ENCODE results near the gene EIF4G3.
"Not testable (repeated sequence)": the region's sequence is repeated elsewhere in the genome, so short reads cannot be mapped to it uniquely, and the experiment has no call there.

Gene EIF4G3

DNA sequence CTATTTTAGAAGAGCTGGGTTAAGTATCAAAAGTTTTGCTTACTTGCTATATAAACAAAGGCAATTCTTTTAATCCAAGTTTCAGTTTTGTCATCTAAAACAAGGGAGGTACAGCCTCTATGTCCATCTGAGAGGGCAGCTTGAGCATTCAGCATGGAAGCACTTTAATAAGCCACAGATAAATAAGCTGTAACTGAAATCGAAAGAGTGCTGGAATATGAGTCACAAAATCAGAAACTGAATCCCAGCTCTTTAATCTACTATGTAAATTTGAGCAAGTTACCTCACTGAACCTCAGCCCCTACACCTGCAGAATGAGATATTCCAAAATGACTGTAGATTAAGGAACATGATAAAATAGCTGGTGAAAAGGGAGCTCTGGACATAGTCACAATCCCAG, 309.6 kb downstream of the EIF4G3 start:
- no peak for DNase-seq

- DNase-seq: no peak
These were observed 311.7 kb downstream of the EIF4G3 start for GRCh38 chr1:20865001-20865400.

DNA sequence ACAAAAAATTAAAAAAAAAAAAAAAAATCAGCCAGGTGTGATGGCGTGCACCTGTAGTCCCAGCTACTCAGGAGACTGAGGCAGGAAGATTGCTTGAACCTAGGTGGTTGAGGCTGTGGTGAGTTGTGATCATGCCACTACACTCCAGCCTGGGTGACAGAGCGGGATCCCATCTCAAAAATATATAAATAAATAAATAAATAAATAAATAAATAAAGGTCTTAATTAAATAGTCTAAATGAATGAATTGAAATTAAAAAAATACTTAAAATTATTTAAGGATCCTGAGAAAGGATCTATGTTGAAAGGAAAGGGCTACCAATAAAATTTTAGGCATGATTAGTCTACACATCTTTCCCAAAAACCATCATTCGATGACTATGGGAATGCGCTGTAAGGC, 322.2 kb downstream of the EIF4G3 start:
- no peak for DNase-seq

GRCh38 chr1:20851791-20852190, 324.9 kb downstream of the EIF4G3 start:
- DNase-seq: not testable (repeated sequence)

DNA sequence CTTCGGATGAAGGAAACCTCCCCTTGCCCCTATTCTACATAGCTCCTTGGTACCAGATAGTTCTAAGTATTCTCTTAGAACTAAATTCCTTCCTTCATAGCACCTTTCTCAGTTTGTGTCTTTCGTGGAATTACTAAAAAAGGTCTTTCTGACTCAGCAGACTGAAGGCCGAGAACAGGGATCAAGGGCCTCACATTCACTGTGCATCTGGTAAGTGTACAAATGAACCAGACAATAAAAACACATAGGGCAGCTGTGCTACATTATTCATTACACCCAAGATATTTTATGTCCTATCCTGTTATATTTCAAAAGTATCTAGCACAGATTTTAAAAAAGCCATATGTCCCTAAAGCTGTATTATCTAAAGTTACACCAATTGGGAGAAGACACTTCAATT, 326.7 kb downstream of the EIF4G3 start:
- no peak for DNase-seq

DNA sequence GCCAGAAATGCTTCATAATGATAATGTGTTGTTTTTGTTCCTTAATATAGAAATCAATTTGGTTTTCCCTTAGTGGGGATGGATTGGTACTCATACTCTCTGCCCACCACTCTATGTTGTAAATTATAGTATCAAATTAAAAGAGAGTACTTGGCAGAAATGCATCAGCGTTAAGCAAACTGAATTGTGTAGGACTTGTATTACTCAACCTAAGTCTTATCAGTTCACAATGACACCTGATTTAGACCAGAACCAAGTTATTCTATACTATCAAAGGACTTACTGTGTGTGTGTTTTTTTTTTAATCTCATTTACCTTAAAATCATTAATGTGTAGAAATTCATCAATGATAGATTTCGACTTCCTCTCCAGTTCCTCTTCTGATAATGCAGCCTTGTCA, 327.6 kb downstream of the EIF4G3 start:
- no peak for DNase-seq

GRCh38 chr1:20848162-20848561, 328.5 kb downstream of the EIF4G3 start:
- no peak for DNase-seq

GRCh38 chr1:20847611-20848080, 329.1 kb downstream of the EIF4G3 start:
- DNase-seq: no peak

GRCh38 chr1:20846461-20847374, 330.0 kb downstream of the EIF4G3 start:
- DNase-seq: no peak

DNA sequence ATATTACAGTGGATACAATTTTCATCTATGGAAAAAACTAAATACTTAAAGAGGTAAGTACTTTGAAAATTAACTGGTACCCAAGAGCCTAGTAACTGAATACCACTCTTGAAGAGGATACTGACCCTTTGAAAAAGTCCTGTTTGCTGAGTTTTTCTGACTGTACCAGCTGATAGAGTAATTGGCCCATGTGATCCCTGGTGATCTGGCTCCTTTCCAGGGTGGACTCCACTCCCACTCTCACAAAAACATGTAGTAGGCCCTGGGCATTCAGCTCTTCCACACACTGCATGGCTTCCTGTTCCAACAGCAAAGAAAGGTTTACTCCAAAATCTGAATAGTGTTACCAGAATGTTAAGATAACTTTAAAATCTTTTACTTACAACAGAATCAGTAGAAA, 336.0 kb downstream of the EIF4G3 start:
- no peak for DNase-seq

DNA sequence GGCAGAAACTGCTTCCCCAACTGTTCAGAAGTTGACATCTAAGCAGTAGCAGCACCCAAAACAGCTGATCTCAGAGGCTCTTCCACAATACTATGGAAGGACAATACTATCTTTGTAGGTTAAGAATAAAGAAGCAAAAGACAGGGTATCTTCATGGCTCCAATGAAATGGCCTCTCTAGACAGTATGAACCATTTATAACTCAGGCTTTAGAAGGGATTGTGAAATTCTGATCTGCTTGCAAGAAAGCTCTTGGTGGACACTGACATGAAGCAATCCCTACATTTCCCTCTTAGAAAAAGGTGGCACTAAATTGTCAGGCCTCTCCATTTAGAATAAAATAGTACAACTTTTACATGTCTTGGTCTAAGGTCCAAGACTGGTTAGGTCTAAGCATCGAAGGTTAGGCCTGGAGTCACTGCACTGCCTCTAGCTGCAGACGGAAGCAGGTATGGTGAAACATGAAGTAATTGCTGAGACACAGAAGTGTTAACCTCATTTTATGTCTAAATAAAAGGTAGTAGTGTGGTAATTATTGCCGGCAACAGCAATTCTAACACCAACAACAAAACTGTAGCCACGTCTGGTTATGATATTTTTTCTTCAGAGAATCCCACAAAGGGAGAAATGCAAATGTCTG, 339.0 kb downstream of the EIF4G3 start:
- no peak for DNase-seq

DNA sequence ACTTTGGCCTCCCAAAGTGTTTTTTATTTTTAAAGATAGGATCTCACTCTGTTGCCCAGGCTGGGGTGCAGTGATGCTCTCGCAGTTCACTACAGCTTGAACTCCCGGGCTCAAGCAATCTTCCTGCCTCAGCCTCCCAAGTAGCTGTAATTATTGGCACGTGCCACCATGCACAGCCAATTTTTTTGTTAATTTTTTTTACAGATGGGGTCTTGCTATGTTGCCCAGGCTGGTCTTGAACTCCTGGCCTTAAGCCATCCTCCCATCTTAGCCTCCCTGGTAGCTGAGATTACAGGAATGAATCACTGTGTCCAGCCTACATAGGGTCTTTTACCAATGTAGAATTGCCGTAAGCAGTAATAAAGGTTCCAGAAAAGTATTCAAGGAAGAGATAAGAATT, 340.5 kb downstream of the EIF4G3 start:
- DNase-seq: no peak

DNA sequence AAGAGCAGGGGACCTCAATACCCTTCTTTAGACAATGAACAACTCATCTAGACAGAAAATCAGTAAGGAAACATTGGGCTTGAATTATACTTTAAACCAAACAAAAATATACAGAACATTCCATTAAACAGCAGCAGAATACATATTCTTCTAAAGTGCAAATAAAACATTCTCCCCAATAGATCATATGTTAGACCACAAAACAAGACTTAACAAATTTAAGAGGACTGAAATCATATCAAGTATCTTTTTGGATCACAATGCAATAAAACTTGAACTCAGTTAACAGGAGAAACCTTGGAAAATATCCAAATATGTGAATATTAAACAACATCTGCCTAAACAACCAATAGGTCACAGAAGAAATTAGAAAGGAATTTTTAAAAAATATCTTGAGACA, 341.9 kb downstream of the EIF4G3 start:
- no peak for DNase-seq

DNA sequence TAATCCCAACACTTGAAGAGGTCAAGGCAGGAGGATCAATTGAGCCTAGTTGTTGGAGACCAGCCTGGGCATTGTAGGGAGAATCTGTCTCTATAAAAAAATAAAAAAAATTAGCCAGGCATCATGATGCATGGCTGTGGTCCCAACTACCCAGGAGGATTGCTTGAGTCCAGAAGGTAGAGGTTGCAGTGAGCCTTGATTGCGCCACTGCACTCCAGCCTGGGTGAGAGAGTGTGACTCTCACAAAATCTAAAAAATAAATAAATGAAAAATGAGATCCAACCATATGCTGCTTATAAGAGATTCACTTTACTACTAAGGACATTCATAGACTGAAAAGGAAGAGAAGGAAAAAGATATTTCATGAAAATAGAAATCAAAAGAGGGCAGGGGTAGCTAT, 342.5 kb downstream of the EIF4G3 start:
- DNase-seq: no peak

DNA sequence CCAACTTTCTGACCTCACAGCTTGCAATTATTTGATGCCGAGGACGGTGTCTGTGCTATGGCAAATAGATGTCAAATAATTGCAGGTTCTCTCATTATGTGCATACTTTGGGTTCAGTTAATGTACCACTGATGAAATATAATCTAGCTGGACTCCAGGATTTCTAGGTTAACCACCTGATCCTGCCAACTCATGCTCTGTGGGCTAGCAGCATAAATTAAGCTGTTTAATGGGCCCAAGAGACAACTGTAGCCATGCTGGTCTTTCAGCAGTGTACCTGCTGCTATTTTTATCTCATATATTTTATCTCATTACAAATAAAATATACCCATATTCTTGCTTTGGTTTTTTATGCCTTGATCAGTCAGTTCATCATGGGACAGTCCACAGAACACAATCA, 346.3 kb downstream of the EIF4G3 start:
- no peak for DNase-seq

DNA sequence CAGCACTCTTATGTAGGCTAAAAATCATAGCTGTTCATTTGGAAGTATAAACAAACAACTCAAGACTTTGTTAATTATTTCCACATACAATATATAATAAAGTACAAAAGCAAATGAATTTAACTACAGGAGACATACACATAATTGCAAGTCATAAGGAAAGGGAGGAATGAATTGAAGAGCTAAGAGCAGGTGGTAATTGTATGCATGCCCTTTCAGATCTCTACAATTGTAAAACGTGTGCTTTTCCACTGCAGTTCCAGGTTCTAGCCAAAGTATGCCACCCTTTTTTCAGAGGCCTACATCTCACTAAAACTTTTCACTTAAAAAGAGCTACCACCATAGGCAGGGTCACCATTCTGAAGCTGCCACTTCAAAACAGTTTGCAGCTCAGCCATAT, 346.8 kb downstream of the EIF4G3 start:
- no peak for DNase-seq

GRCh38 chr1:20829531-20829930, 347.2 kb downstream of the EIF4G3 start:
- no peak for DNase-seq

DNA sequence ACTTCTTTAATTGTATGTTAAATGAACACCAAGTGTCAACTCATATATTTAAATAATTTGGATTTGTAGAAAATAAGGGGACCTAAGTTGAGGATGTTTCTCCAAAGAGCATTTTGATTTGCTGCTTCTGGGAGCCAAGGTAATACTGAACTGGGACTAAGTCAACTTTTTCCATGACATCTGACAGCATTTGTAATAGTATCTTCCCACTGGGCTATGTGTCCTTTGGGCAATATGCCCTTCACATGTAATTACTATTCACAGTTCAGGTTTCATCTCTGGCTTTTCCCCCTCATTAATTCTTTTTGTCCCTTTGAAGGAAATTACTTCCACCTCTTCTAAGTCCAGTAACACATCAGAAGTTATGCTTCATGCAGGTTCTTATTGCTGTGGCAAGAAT, 352.9 kb downstream of the EIF4G3 start:
- DNase-seq: no peak

- DNase-seq: no peak
These were observed 355.2 kb downstream of the EIF4G3 start for GRCh38 chr1:20821466-20821865.

DNA sequence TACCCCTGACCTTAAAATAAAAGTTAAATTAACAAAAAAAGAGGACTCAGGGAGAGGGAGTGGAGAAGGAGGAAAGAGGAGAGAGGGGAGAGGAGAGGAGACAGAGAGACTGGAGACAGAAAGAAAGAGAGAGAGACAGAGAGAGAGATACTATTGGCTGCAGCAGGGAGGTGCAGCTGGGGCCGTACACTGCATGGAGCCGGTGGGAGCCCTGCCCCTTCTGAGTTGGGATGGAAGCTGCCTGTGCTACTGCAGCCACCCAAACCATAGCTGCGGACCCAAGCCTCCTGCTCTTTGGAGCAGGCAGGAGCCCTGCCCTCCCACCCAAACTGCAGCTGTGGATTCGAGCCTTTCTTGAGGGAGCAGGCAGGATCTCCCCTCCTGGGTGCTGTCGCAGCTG, 356.9 kb downstream of the EIF4G3 start:
- DNase-seq: no peak

DNA sequence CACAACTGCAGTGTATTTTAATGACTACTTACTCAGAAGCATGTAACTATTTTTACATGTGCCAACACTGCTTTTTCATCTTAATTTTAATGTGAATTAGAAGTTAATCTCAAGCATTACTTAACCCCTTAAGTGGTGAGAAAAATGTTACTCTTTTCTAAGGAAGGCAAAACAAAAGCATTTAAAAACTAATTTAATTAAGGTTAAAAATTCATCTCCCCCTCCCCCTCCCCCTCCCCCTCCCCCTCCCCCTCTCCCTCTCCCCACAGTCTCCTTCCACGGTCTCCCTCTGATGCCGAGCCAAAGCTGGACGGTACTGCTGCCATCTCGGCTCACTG, 362.2 kb downstream of the EIF4G3 start:
- no peak for DNase-seq

- DNase-seq: no peak
These were observed 364.8 kb downstream of the EIF4G3 start for GRCh38 chr1:20811916-20812315.

DNA sequence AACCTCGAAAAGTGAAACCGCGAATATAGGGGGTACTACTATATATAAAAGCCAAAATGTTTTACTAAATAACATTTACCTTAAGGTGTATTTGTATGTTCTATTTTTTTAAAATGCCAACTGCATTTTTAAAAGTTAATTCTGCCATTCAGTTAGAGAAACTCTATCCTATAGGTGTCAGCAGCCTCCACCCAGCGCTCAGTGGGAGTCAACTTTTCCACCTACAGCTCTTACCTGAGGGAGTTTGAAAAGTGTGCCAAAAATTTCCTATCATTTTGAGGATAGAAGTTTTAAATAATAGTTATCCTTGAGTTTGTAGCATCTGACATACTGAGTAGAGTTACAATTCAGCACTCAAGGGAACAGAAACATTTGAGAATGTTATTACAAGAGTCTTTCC, 383.5 kb downstream of the EIF4G3 start:
- no peak for DNase-seq

DNA sequence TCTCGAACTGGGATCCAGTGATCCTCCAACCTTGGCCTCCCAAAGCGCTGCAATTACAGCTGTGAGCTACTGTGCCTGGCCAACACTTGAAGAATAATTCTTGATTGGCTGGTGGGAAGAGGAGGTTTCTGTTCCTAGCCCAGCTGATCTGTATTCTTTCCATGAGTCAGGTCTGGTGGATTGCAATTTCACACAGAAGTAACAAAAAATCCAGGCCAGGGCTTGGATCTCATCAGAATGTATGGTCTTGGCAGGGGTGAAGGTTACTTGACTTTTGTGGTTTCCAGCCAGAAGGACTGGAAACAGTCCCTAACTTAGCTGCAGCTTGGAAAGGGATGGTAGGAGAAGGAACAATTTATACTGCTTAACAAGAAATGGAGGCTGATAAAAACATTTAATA, 384.5 kb downstream of the EIF4G3 start:
- no peak for DNase-seq

- no peak for DNase-seq
These were observed 385.9 kb downstream of the EIF4G3 start for GRCh38 chr1:20790785-20791184.

All from stimulated activated CD4-positive, alpha-beta T cell treated with anti-CD3 and anti-CD28 coated beads, Interleukin-15, amount 100 ng/mL, for 24 hours (primary cell).